ENCODE data around the gene ATL1.
A peak's percentile ranks its signal among the peaks of the same experiment; 100 is the strongest.

- TF ChIP-seq EZH2 (IDR thresholded peaks at IDR 0.05; ENCODE audit: borderline replicate concordance, low read depth, low read length, severe bottlenecking) (no peak), CTCF (IDR thresholded peaks at IDR 0.05; ENCODE audit: borderline replicate concordance, extremely low read depth, low read length, poor library complexity, severe bottlenecking) (peak; percentile 60)
These were observed 39.9 kb downstream of the ATL1 start for GRCh38 chr14:50599700-50600444.
